Right lobe of liver (tissue), 4 donors: ENCODE data around the gene NAB2.

Experiments
- CTCF ChIP-seq, 4 donors: fragments of 200-600 bp in 3 of 4; fragments of 450-650 bp in 1 of 4; IDR thresholded peaks; one replicate each; pipeline versions ENCODE4 v1.5.1 to v1.8.0; 2016 to 2022; ENCODE audit warnings: antibody characterized with exemption in 4 of 4, mild to moderate bottlenecking in 2 of 4
- POLR2A ChIP-seq: fragments of 450-650 bp; IDR thresholded peaks from one replicate; pipeline ENCODE4 v1.6.1; 2017; ENCODE audit warnings: antibody characterized with exemption, mild to moderate bottlenecking
- donor health status: DM: no; HTN: no; CAD: no.
- donor health status: DM: no; HTN: no; CAD: no.
- donor health status: DM: no; HTN: yes; CAD: no.

DNA sequence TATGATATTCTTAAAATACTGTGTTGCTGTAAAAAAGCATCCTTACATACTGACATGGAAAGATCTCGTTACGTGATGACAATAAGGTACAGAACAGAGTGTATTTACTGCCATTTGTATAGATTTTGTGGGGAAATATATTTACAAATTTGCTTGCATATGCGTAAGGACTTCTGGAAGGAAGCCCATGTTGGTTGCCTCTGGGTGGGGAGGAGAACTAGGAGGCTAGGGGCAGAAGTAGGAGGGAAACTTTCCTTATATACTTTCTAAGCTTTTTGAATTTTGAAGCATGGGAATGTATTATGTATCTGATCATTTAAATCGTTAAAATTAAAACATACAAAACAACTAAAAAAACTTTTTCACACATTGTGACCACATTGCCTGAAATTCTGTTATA, 48.7 kb upstream of the NAB2 start:
- no peak for TF ChIP-seq CTCF (IDR thresholded peaks at IDR 0.05)
- no peak for TF ChIP-seq POLR2A
